ENCODE data around the gene ARID1A. TPM values are rescaled to one million over a fixed set of nuclear protein-coding genes. Genes with fewer than 3 reads are reported as not detected.

The ARID1A gene
- total RNA-seq, 1 experiment from 2014 or later: 120 TPM

GRCh38 chr1:26692211-26692792, 3.5 kb upstream of the ARID1A start:
- Histone ChIP-seq H3K4me1 (ENCODE audit: insufficient read depth, low read length, poor library complexity, severe bottlenecking) (peaks cover 37% of the 10 kb centered on the region), H3K4me3 (ENCODE audit: low read depth, low read length, poor library complexity, severe bottlenecking) (peak overlapping the region; percentile 49), H3K9me3 (ENCODE audit: low read depth, low read length, poor library complexity, severe bottlenecking) (no peaks in the 10 kb centered on the region), H3K27me3 (replicated peaks; ENCODE audit: insufficient read depth, low read depth, low read length, poor library complexity) (no peaks in the 10 kb centered on the region), H3K27ac (ENCODE audit: low read depth, low read length, poor library complexity, severe bottlenecking) (peak overlapping the region; percentile 97), H3K36me3 (ENCODE audit: insufficient read depth, low read length, poor library complexity, severe bottlenecking) (no peaks in the 10 kb centered on the region)
- intact Hi-C loops (cut with micrococcal nuclease; ENCODE audit: unreplicated experiment): no loop called here
- no peak for TF ChIP-seq EZH2 (IDR thresholded peaks at IDR 0.05; ENCODE audit: borderline replicate concordance, low read depth, low read length, poor library complexity, severe bottlenecking)
- TF ChIP-seq CTCF (conservative IDR thresholded peaks at IDR 0.05; ENCODE audit: low read depth, low read length): peak; percentile 33; the same call in 1 of the 2 replicates
- peak; percentile 98 for DNase-seq (ENCODE audit: low spot score)
- POLR2A ChIA-PET (ENCODE audit: low non-redundant PET): interaction anchor here (1.0 kb wide), 1 partner anchor 28 kb away, joined by 3 read pairs; no protein-coding TSS in a partner anchor
- BruUV-seq (replicated peaks): no TSS peak
- CTCF ChIA-PET: interaction anchor here (0.6 to 1.2 kb wide), 2 partner anchors 51 to 177 kb away, joined by 3 to 4 read pairs; no protein-coding TSS in a partner anchor

- ChIA-PET CTCF (interaction anchor here (1.2 kb wide), 1 partner anchor 50 kb away, joined by 3 read pairs; no protein-coding TSS in a partner anchor), POLR2A (ENCODE audit: low non-redundant PET) (interaction anchor here (1.0 kb wide), 1 partner anchor 27 kb away, joined by 3 read pairs; no protein-coding TSS in a partner anchor)
- Histone ChIP-seq H3K4me3 (ENCODE audit: low read depth, low read length, poor library complexity, severe bottlenecking) (peak overlapping the region; percentile 49), H3K9me3 (ENCODE audit: low read depth, low read length, poor library complexity, severe bottlenecking) (no peaks in the 10 kb centered on the region), H3K27ac (ENCODE audit: low read depth, low read length, poor library complexity, severe bottlenecking) (peak overlapping the region; percentile 97), H3K27me3 (replicated peaks; ENCODE audit: insufficient read depth, low read depth, low read length, poor library complexity) (no peaks in the 10 kb centered on the region), H3K4me1 (ENCODE audit: insufficient read depth, low read length, poor library complexity, severe bottlenecking) (peaks cover 37% of the 10 kb centered on the region), H3K36me3 (ENCODE audit: insufficient read depth, low read length, poor library complexity, severe bottlenecking) (no peaks in the 10 kb centered on the region)
- no TSS peak for BruUV-seq (replicated peaks)
- peak; percentile 99 for DNase-seq (ENCODE audit: low spot score)
- intact Hi-C loops (cut with micrococcal nuclease; ENCODE audit: unreplicated experiment): loop anchor here (1.0 kb wide), 1 partner anchor 30 kb away; no protein-coding TSS in a partner anchor
- TF ChIP-seq EZH2 (IDR thresholded peaks at IDR 0.05; ENCODE audit: borderline replicate concordance, low read depth, low read length, poor library complexity, severe bottlenecking) (no peak), CTCF (conservative IDR thresholded peaks at IDR 0.05; ENCODE audit: low read depth, low read length) (no peak)
Observed at GRCh38 chr1:26692793-26693490, 2.9 kb upstream of the ARID1A start.

- Histone ChIP-seq H3K27ac (ENCODE audit: low read depth, low read length, poor library complexity, severe bottlenecking) (peak overlapping the region; percentile 97), H3K36me3 (ENCODE audit: insufficient read depth, low read length, poor library complexity, severe bottlenecking) (no peaks in the 10 kb centered on the region), H3K27me3 (replicated peaks; ENCODE audit: insufficient read depth, low read depth, low read length, poor library complexity) (no peaks in the 10 kb centered on the region), H3K4me3 (ENCODE audit: low read depth, low read length, poor library complexity, severe bottlenecking) (peak overlapping the region; percentile 49), H3K9me3 (ENCODE audit: low read depth, low read length, poor library complexity, severe bottlenecking) (no peaks in the 10 kb centered on the region), H3K4me1 (ENCODE audit: insufficient read depth, low read length, poor library complexity, severe bottlenecking) (peaks cover 43% of the 10 kb centered on the region)
- ChIA-PET POLR2A (ENCODE audit: low non-redundant PET) (interaction anchor here (0.5 to 1.0 kb wide), 2 partner anchors 16 to 26 kb away, joined by 3 read pairs; no protein-coding TSS in a partner anchor), CTCF (no interaction called here)
- intact Hi-C loops (cut with micrococcal nuclease; ENCODE audit: unreplicated experiment): loop anchor here (1.0 kb wide), 1 partner anchor 29 kb away; no protein-coding TSS in a partner anchor
- TF ChIP-seq CTCF (conservative IDR thresholded peaks at IDR 0.05; ENCODE audit: low read depth, low read length) (no peak), EZH2 (IDR thresholded peaks at IDR 0.05; ENCODE audit: borderline replicate concordance, low read depth, low read length, poor library complexity, severe bottlenecking) (no peak)
- DNase-seq (ENCODE audit: low spot score): peak; percentile 21
- BruUV-seq (replicated peaks): no TSS peak
Observed at GRCh38 chr1:26693599-26694572, 1.9 kb upstream of the ARID1A start.

All from A673 (cell line).